Measurements from ENCODE around the gene GIMD1.
"Not testable (repeated sequence)": the region's sequence is repeated elsewhere in the genome, so short reads cannot be mapped to it uniquely, and the experiment has no call there.

GIMD1 gene

DNA sequence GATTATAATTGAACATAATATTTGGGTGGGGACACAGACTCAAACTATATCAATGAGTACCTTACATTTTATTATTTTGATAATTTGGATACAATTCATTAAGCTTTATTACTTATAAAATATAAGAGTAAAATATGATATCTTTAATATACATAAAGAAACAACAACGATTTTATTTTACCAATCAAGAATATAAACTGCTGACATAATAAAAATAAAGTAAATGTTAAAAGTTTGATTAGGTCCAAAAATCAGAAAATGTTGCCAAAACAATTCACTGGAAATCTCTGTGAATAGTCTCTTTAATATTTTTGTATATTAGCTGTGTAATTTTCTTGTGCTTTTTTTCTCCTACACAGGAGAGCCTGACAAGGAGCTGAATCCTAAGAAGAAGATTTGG, 21.4 kb downstream of the GIMD1 start:
- no peak for DNase-seq

- peak; percentile 38 for DNase-seq
These were observed 24.0 kb downstream of the GIMD1 start for GRCh38 chr4:106344647-106344970.

GRCh38 chr4:106343865-106344646, 24.5 kb downstream of the GIMD1 start:
- no peak for DNase-seq

GRCh38 chr4:106340774-106341173, 27.8 kb downstream of the GIMD1 start:
- no peak for DNase-seq

GRCh38 chr4:106339431-106339830, 29.1 kb downstream of the GIMD1 start:
- DNase-seq = no peak

- DNase-seq = no peak
These were observed 29.9 kb downstream of the GIMD1 start for GRCh38 chr4:106338671-106339070.

- no peak for DNase-seq
These were observed 30.7 kb downstream of the GIMD1 start for GRCh38 chr4:106337916-106338315.

- DNase-seq = no peak
These were observed 32.0 kb downstream of the GIMD1 start for GRCh38 chr4:106336618-106337017.

- peak; percentile 72 for DNase-seq
These were observed 33.7 kb downstream of the GIMD1 start for GRCh38 chr4:106334741-106335470.

GRCh38 chr4:106333186-106333585, 35.4 kb downstream of the GIMD1 start:
- no peak for DNase-seq

- peak; percentile 52 for DNase-seq
These were observed 39.4 kb downstream of the GIMD1 start for GRCh38 chr4:106329041-106329618.

DNA sequence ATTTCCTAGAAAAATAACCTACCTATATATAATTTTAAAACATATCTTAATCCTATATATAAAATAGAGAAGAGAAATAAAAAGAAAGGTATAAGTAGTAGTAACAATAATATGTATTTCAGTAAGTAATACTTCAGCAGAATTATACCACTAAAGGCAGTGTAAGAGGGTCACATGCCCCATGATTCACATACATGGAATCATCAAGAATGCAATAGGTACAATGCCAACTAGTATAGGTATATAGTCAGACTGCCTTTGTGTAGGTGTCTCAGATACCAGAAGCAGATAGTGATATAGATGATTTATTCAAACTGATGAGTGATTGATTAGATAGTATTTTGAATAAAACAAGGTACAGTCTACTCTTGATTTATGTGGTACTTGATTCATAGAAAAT, 42.8 kb downstream of the GIMD1 start:
- no peak for DNase-seq

DNA sequence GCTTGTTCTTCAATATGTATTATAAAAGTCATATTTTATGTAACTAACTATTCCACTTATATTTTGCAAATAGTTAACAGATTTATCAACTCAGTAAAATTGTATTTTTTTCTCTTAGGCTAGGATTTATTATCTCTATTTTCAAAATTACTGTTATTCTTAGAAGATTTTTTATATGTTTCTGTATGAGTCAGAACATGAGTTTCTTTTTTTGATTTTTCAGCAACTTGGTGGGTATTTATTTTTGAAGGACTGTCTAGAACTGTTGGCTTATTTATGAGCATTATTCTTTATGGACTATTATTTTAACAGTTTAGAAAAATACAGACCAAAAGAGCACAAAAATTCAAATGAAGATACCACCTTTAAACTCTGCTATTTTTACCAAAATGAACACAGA, 45.5 kb downstream of the GIMD1 start:
- no peak for DNase-seq

DNA sequence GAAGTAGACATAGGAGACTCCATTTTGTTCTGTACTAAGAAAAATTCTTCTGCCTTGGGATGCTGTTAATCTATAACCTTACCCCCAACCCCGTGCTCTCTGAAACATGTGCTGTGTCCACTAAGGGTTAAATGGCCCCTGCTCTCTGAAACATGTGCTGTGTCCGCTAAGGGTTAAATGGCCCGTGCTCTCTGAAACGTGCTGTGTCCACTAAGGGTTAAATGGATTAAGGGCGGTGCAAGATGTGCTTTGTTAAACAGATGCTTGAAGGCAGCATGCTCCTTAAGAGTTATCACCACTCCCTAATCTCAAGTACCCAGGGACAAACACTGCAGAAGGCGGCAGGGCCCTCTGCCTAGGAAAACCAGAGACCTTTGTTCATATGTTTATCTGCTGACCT, 46.8 kb downstream of the GIMD1 start:
- DNase-seq = not testable (repeated sequence)

GRCh38 chr4:106321168-106321567, 47.4 kb downstream of the GIMD1 start:
- not testable (repeated sequence) for DNase-seq

DNA sequence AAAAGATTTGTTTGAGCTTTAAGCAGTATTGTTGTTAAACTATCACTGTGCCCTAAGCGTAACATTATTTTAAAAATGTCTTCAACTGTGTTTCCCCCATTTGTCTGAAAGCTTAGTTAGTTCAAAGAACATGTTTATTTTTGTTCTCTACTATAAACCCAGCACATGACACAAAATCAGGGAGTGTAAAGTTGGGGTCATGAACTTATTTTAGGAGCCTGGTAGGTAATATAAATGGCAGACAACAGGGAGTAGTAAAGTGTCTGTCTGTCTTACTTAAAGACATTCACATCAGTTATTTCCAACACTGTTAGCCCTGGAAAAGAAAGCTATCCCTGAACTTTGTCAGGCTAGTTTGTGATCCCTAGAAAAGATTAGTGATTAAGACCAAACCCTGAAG, 48.3 kb downstream of the GIMD1 start:
- DNase-seq = no peak

DNA sequence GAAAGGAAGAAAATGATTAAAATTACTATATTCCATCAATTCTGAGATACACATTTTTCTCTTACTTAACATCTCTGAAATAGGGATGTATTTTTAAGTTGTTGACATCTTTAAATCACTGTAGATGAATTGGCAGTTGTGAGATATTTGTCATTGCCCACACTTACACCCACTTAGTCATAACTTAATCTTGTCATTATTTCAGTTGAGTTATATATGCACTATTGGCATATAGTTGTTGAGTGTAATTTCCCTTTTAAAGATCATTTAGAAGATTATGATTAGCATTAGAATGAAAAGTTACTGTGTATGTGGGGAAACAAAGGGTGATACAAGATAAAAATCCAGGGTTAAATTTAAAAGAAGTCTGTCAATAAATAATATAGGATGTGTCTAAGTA, 50.1 kb downstream of the GIMD1 start:
- DNase-seq = no peak

GRCh38 chr4:106317815-106318214, 50.8 kb downstream of the GIMD1 start:
- no peak for DNase-seq

DNA sequence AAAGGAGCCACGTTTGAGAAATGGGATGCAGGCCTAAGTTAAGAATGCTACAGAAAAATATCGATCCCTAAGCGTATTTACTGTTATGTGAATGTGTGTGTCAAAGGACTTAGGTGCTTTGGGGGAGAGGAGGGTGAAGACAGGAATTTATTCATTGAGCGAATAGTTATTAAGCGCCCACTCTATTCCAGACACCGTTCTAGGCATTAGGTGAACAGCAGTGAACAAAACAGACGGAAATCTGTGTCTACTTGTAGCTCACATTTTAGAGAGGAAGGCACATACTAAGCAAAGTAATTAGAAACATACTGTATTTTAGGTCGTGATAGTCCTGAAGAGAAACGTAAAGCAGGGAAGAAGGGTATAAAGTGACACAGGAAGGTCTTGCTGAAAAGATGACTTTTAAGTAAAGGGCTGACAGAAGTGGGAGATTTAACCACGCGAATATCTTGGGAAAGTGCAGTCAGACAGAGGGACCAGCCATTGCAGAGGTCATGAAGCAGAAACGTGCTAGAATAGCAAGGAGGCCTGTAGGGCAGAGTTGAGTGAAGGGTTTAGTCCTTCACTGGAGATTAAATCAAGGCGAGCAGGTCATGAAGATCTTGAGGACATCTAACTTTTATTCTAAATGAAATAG, 51.7 kb downstream of the GIMD1 start:
- DNase-seq = no peak

DNA sequence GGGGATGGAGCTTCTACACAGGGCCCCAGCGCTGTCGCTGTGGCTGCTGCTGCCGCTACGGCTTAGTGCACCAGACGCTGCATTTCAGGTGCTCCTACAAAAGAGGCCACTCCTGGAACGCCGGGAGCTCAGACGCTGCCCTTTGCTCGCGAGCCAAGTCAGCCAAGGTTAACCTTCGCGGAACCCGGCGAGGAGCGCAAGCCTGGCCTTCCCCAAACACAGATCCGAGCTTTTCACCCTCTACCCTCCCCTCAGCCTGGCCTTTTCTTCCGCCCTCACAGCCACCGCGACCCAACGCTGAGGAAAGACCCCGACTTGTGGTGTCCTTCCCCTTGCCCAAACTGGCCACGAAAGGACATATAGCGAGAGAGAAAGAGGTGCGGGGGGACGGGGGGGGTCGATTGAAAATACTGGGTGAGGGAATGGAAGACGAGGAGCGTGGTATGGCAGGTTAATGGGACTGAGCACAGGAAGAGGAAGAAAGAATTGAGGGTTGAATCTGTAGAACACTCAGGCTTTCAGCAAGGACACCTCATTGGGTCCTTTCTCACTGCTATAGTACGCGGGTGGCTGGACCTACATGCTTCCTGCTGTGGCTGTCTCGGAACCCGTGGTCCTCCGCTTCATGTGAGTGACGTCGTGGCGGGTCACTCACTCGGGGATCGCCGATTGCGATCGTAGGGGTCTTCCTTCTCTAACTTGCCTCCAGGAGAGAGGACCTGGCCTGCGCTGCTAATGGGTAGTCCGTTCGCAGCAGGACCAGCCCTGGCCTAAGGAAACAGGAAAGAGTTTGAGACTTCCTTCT, 52.4 kb downstream of the GIMD1 start, which contains the start of the genes AIMP1 and TBCK:
Gene AIMP1 (plus strand): TSS at position 583 of the 805 bp plus-strand sequence. CDS start 8,460 bp downstream, outside the sequence.
Gene TBCK (minus strand): TSS at position 242 of the 805 bp plus-strand sequence. CDS start 7,249 bp downstream, outside the sequence.
- DNase-seq = peak; percentile 91

- DNase-seq = peak; percentile 47
These were observed 53.1 kb downstream of the GIMD1 start for GRCh38 chr4:106315476-106315967.

DNA sequence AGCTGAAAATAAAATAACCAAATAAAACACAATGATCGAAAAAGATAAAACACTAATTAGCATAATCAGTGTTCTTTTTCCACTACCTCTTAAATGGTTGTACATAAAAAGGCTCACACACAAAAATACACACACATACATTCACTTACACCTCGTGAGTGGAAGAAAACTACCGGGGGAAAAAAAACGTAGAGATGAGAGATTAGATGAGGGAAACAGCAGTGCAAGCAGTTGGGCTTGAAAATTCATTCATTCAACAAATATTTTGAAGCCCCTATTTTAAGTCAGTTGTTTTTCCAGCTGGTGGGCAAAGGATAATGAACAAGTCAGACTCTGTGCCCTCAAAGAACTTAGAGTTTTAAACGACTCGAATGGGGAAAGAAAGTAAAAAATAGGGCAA, 53.6 kb downstream of the GIMD1 start:
- DNase-seq = no peak
